ENCODE results near the gene SGPP1.
"Not testable (repeated sequence)": the region's sequence is repeated elsewhere in the genome, so short reads cannot be mapped to it uniquely, and the experiment has no call there.

Gene SGPP1

DNA sequence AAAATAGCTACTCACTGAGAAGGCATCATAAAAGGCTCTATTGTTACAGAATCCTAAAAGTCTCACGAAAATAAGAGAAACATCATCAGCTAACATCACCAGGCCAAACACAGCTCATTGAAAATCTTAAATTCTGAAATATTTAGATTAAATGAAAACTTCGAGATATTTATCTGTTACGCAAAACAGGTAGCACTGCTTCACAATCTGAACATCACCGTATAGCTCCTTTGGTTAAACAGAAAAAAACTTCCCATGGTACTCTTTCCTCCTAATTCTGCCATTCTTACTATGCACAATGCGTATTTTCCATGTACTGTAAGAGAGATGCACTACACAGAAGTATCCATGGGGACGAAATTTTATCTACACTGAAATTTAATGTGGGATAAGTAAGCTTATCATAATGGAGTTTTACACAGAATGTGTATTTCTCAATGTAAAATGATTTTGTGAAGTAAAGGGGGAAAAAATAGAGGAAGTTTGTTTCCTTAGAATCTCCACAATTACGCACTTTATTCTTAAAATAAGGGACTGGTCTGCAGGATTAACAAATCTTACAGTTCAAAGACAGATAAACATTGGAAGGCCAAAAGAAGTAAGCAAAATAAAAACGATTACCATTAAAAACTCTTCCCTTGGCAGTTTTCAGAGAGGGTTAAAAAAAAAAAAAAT lies 1.9 kb downstream of the SGPP1 start:
- DNase-seq (ENCODE audit: low read depth) = no peak

DNA sequence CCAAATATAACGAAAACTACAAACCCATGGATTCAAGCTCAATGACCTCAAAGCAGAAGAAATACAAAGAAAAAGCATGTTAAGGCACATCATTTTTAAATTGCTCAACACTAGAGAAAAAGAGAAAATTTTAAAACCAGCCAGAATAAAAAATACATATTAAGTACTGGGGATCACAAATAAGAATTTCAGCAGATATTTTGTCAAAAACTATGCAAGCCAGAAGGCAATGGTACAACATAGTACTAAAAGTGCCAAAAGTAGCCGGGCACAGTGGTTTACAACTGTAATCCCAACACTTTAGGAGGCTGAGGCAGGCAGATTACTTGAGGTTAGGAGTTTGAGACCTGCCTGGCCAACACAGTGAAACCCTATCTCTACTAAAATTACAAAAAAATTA lies 10.2 kb downstream of the SGPP1 start:
- no peak for DNase-seq (ENCODE audit: low read depth)

DNA sequence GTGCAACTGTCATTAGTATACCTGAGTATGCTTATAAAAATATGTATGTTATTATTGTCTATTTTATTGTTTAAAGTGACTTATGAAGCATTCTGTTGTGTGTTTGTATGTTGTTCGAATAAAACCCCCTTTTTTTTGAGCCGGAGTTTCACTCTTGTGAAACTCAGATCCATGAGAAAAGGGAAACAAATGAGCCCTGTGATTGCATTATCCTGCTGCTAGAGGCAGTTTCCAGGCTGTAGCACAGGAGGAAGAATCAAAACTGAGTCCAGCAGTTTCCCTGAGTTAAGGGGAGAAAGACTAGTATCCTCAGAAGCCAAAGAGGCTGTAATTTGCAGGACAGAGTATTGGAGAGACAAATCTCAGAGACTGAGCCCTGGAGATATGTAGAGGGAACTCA lies 12.5 kb downstream of the SGPP1 start:
- no peak for DNase-seq (ENCODE audit: low read depth)

DNA sequence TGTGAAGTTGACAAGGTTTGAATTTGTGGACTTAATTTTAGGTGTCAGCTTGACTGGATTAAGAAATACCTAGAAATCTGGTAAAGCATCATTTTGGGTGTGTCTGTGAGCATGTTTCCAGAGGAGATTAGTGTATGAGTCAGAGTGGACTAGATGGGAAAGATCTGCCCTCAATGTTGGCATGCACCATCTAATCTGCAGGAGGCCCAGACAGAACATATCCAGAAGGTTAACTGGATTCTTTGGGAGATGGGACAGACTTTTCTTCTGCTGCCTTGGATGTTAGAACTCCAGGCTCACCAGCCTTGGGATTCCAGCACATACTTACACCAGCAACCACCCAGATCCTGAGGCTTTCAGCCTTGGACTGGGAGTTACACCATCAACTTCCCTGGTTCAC lies 14.1 kb downstream of the SGPP1 start:
- DNase-seq (ENCODE audit: low read depth) = no peak

DNA sequence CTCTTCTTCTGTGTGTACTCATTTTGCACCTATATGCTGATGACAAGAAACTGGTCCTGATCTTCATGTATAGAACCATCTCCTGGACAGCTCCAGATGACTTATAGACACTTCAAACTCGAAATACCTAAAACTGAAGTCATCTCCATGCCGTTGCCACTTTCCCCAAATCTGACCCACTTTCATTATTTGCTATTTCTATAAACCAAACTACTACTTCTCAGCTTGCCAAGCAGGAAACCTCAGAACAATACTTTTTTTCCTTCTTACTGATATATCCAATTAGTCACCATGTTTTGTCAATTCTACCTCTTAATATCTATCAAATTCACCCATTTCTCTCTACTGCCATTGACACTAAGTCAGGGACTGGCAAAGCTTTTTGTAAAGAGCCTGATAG lies 14.8 kb downstream of the SGPP1 start:
- no peak for DNase-seq (ENCODE audit: low read depth)

DNA sequence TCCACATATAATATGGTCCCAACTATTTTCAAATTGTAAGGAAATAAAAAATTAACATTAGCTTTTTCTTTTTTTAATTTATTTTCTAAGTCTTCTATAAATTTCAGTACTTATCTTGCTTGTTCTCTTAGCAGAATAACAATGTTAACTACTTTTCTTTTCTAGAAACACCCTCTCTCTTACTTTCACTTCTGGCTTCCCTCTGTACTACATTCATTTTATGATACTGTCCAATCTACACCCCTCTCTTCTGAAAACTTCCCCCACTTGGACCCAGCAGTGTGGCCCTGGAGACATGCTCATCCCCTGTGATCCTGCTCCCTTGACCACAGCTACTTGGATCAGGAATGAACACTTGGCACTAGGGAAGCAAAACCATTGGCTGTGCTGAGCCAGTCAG lies 15.7 kb downstream of the SGPP1 start:
- DNase-seq (ENCODE audit: low read depth) = no peak

DNA sequence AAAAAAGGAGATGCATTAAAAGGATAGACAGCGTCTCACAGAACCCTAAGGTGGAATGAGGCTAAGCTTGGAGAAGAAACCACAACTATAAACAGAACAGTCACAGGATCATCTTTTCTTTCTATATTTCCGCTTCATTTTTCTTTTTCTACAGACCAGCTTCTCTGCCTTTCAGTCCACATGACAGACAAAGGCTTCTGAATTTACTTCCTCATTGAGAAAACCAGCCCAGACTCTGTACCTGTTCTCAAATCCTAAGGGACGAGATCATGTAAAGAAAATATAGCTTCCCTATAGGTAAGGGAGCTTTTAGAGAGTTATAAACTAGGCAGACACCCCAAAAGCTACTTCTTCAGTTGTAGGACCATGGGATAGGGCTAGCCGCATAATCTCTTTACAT lies 17.4 kb downstream of the SGPP1 start:
- no peak for DNase-seq (ENCODE audit: low read depth)

DNA sequence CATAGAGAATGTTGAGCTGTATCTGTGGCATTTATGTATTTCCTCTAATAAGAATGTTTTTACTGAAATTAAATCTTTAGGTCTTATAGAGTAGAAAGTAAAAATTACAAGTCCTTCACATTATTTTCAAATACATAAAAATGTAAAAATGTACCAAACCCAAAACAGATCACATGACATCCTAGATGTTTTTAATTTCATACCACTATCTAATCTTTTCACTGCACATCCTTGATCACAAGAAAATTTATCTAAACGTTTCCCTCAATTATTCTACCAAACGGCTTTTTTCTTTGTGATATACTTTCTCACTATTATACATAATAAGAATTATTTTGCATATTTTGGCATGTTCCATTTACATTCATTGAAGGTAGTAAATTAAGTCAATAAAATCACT lies 18.3 kb downstream of the SGPP1 start:
- DNase-seq (ENCODE audit: low read depth) = no peak

DNA sequence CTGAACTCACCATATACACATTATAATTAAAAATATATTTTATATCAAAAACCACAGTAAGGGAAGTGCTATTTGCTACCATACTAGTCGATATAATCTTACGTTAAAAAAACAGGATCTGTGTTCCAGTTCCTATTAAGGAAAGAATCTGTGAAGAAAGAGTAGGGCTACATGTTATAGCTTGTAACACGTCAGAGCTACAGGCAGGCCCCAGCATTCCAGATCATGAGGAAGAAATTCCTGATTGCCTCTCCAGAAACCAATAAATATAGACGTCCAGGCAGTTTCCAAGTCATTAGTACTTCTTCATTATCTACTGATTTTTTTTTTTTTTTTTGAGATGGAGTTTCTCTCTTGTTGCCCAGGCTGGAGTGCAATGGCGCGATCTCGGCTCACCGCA lies 20.6 kb downstream of the SGPP1 start:
- no peak for DNase-seq (ENCODE audit: low read depth)

DNA sequence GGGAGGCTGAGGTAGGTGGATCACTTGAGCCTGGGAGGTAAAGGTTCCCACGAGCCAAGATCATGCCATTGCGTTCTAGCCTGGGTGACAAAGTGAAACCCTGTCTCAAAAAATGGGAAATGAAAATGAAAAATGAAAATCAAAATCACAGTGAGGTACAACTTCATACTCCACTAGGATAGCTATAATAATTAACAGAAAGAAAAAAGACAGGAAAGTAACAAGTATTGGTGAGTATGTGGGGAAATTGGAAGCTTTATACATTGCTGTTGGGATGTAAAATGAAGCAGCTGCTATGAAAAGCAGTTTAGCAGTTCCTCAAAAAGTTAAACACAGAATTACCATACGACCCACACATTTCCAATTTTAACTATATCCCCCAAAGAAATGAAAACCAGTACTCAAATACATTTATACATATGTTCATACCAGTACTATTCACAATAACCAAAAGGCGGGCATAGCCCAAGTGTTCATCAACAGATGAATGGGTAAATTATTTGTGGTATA lies 22.2 kb downstream of the SGPP1 start:
- DNase-seq (ENCODE audit: low read depth) = no peak

DNA sequence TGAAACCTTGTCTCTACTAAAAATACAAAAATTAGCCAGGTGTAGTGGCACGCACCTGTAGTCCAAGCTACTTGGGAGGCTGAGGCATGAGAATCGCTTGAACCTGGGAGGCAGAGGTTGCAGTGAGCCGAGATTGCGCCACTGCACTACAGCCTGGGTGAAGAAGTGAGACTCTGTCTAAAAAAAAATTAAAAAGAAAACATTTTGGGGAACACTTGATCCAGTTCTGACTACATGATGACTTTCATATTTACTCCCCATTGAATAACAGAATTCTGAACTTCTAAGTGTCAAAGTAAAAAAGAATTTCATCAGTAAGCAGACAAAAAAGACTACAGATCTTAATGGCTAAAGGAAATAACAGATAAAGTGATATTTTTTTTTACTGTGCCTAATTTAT lies 25.3 kb downstream of the SGPP1 start:
- not testable (repeated sequence) for DNase-seq (ENCODE audit: low read depth)

DNA sequence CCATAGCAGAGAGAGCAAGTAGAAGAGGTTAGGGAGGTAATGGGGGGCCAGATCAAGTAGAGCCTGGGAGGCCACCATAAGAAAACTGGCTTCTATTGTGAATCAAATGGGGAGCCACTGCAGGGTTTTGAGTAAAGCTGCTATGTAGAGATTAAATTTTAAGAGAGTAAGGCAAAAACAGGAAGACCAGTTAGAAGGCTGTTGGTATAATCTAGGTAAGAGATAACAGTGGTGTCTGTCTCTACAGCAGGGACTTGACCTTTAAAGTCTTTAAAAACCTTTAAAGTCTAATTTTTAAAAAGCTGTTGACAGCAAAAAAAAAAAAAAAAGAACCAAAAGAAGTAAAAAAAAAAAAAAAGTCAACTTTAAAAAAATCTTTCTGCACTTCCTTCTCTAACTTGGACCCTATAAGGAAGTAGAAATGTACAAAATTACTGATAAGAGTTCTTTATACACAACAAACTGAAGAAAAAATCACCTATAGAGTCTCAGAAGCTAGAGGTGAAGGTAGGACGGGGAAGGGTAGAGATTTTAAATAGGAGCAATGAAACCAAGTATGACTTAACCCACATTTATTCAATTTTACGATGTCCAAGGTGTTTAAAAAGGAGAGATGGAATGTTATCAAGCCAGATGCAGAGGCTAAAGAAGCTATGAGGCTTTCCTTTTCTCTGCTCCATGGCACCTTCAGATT lies 26.1 kb downstream of the SGPP1 start:
- DNase-seq (ENCODE audit: low read depth) = no peak

DNA sequence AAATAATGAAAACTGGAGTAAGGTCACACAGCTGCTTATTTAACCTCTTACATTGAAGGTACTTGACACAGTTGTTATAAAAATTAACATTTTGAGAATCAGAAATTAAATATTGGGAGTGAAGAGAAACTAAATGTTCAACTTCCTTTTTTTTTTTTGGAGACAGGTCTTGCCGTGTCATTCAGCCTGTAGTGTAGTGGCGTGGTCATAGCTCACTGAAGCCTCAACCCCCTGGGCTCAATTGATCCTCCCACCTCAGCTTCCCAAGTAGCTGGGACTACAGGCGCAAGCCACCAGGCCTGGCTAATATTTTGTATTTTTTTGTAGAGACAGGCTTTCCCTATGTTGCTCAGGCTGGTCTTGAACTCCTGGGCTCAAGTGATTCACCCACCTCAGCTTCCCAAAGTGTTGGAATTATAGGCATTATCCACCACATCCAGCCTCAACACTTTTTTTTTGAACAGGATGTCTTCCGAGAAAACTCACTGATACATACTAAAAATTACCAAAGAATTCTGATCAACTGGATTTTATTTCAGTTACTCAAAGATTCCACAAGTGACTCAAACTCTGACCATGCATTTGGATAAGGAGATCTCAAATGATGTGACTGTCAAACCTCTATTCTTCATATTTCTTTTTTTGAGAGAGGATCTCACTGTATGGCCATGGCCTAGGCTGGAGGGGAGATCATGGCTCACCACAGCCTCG lies 35.4 kb downstream of the SGPP1 start:
- no peak for DNase-seq (ENCODE audit: low read depth)

DNA sequence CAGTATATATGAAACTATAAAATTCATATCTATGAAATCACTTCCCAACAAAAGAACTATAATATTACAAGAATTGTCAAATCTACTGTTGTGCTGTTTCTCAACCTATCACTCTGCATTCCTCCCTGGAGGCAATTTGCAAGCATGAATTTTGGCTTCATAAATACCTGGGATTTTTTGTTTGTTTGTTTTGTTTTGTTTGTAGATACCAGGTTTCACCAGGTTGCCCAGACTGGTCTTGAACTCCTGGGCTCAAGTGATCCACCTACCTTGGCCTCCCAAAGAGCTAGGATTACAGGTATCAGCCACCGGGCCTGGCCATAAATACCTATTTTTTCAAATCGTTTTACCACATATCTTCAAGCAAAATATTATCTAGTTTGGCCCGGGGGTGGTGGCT lies 38.7 kb downstream of the SGPP1 start:
- DNase-seq (ENCODE audit: low read depth) = no peak

DNA sequence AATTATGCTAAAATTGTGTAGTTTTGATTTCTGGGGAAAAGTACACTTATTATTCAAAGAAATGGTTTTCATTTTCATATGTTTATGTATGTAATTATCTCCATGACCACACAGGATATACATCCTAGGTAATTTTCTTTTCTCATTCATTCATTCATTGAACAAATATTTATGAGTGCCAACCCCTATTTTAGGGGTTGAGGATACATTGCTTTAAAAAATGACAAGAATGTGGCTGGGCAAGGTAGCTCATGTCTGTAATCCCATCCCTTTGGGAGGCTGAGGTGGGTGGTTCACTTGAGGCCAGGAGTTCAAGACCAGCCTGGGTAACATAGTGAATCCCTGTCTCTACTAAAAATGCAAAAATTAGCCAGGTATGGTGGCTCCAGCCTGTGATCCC lies 40.9 kb downstream of the SGPP1 start:
- DNase-seq (ENCODE audit: low read depth) = no peak

DNA sequence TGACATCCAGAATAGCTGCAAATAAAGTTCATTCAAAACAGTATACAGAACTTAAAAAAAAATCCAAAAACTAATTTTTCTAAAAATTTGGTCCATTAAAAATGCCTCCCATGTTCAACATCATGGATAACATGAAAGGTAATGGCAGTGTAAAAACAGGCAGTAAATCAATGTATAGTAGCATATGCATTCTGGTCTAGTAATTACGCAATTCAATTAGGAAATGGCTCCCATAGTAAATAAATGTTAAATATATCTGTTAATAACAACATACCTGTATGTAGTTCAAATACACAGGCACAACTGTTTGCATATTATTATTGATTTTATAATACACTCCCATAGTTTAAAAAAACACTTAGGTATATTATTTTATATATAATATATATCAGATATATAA lies 42.5 kb downstream of the SGPP1 start:
- no peak for DNase-seq (ENCODE audit: low read depth)

DNA sequence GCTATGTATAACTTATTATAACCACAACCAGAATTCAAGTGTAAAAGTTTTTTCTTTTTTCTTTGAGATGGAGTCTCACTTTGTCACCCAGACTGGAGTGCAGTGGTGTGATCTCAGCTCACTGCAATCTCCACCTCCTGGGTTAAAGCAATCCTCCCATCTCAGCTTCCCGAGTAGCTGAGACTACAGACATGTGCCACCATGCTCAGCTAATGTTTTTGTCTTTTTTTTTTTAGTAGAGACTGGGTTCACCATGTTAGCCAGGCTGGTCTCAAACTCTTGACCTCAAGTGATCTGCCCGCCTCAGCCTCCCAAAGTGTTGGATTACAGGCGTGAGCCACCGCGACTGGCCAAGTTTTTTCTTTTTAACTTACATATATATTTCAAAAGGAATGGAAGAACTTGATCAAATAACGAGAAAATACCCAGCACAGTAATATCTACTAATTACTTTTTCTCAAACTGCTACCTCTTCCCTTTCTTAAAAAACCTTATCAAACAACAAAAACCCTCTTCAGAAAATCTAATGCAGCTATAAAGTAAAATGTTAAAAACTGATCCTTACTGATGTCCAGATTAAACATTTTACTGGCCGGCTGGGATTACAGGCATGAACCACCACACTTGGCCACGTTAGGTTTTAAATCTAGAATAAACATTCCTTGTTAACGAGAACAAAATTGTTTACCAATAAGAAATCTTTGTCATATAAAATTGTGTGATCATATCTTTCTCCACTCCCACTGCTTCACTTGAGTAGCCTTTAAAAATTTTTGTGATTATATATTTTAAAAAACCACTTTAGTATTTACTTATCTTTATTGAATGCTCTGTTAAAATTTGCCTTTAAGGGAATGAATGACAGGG lies 44.9 kb downstream of the SGPP1 start:
- DNase-seq (ENCODE audit: low read depth) = no peak

DNA sequence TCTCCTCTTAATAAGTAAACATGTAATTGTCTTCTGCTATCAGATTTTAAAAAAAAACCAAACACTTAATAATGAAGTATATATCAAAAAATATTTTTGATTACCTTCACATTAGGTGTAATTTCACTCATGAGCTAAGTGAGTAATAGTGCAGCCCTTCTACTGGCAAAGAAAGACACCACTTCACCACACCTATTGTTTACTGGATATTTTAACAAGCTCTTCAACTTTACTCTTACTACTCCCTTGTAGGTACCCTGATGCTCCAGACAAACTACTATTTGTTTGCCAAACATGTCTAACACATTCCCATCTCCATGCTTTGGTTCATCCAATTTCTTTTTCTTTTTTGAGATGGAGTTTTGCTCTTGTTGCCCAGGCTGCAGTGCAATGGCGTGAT lies 49.3 kb downstream of the SGPP1 start:
- no peak for DNase-seq (ENCODE audit: low read depth)

DNA sequence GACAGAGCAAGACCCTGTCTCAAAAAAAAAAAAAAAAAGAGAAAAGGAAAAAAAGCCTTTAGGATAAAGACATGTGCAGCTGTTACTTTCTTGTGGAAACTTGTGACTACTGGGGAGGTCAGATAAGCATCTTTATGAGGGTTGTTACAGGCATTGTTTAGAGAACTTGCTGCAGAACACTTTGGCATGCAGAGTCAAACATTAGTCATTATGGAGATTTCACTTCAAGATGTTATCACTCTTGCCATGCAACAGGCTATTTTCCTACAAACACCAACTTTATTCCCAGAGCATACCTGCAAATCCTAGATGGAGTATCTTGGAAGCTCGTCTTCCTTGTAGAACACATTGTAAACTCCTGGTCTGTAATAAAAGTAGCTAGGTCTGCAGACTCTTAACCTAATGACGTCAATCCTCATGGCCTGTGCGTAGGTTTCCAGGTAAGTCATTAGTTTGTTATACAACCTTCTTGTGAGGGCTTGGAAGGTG lies 49.9 kb downstream of the SGPP1 start:
- DNase-seq (ENCODE audit: low read depth) = no peak

DNA sequence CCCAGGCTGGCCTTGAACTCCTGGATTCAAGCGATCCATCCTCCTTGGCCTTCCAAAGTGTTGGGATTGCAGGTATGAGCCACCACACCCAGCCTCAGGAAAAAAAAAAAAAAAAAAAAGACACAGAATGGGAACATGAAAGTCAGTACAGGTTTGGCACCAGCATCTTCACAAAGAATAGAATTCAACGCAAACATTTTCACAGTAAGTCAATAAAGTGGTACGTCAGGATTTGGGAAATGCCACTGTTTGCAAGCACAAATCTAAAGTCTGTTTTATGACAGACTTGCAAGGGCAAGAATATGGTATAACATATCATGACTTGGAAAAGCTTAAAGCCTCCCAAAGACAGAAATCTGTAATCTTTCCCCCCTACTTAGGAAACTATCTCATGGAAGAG lies 51.2 kb downstream of the SGPP1 start:
- no peak for DNase-seq (ENCODE audit: low read depth)

DNA sequence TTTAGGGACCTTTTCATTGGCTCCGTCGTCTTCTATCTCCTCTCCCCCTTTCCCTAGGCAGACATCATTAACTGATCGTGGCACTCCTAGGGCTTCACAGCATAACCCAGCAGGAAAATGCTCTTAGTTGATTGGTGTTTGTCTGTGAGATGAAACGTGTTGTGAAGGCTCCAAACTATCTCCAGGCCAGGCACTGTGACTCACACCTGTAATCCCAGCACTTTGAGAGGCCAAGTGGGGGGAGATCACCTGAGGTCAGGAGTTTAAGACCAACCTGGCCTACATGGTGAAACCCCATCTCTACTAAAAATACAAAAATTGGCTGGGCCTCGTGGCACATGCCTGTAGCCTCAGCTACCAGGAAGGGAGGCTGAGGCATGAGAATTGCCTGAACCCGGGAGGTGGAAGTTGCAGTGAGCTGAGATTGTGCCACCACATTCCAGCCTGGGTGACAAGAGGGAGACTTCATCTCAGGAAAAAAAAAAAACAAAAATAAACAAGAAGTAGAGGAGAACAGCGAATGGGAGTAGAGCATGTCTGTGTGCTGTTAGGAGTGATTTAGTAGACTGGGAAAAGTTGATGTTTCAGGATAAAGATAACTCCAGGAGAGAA lies 53.9 kb downstream of the SGPP1 start:
- no peak for DNase-seq (ENCODE audit: low read depth)

DNA sequence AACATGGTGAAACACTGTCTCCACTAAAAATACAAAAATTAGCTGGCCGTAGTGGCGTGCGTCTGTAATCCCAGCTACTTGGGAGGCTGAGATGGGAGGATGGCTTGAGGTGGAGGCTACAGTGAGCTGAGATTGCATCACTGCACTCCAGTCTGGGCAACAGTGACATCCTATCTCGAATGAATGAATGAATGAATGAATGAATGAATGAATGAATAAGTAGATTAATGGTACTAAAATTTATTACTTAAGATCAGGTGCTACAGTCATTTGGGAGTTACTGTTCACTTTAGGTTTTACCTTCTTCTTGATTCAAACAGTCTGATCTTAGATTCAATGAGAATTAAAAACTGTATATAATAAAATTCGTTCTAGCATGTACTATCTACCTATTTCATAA lies 54.6 kb downstream of the SGPP1 start:
- DNase-seq (ENCODE audit: low read depth) = no peak
